Vagina (tissue), 2 donors: ENCODE data around the gene DAB1. TPM values are rescaled to one million over a fixed set of nuclear protein-coding genes. Genes with fewer than 3 reads are reported as not detected.

ENCODE experiments used
- DNase-seq, 2 donors: peaks; one replicate each; pipeline ENCODE4 v3.0.0-alpha.2; 2017; ENCODE audit errors: extremely low spot score in 2 of 2
- H3K27ac ChIP-seq: fragments of 200-600 bp; sonication (generic); one replicate; pipeline ENCODE4 v1.5.1; 2019
- H3K27me3 ChIP-seq: fragments of 200-600 bp; sonication (generic); one replicate; pipeline ENCODE4 v1.5.1; 2019
- H3K36me3 ChIP-seq, 2 donors: fragments of 200-600 bp; sonication (generic); one replicate each; pipeline ENCODE4 v1.5.1; 2017 to 2019
- H3K4me1 ChIP-seq: fragments of 200-600 bp; sonication (generic); one replicate; pipeline ENCODE4 v1.5.1; 2019
- H3K4me3 ChIP-seq, 2 donors: fragments of 200-600 bp; sonication (generic); 1 replicate in 1 of 2; 2 replicates in 1 of 2; pipeline ENCODE4 v1.5.1; 2016 to 2019
- H3K9me3 ChIP-seq: fragments of 200-600 bp; sonication (generic); one replicate; pipeline ENCODE4 v1.5.1; 2019
- CTCF ChIP-seq, 3 experiments: fragments of 450-650 bp in 2 of 3; fragments of 200-600 bp in 1 of 3; sonication (generic) in 1 of 3; IDR thresholded peaks; one replicate each; pipeline ENCODE4 v1.5.1; 2017 to 2019; ENCODE audit warnings: antibody characterized with exemption in 3 of 3, mild to moderate bottlenecking in 2 of 3, moderate library complexity in 2 of 3
- POLR2A ChIP-seq, 2 donors: fragments of 450-650 bp; IDR thresholded peaks; one replicate each; pipeline ENCODE4 v1.6.1; 2017; ENCODE audit warnings: antibody characterized with exemption in 2 of 2, mild to moderate bottlenecking in 2 of 2, moderate library complexity in 2 of 2
- POLR2AphosphoS5 ChIP-seq, 2 donors: sonication (generic); formaldehyde crosslinking; IDR thresholded peaks; one replicate each; pipeline ENCODE4 v1.9.0; 2017; ENCODE audit warnings: antibody characterized with exemption in 2 of 2, mild to moderate bottlenecking in 2 of 2, low read depth in 1 of 2; ENCODE audit not compliant: insufficient read depth in 1 of 2
- intact Hi-C: fragments of 100-400 bp; cut with DNase I; formaldehyde crosslinking; loops from one replicate; pipeline ENCODE4 v1.15.1; 2023
- total RNA-seq: library from RNA; depleted of rRNA; stranded (reverse); fragments of >200 nt; gene quantifications from one replicate; pipeline ENCODE4 v1.2.3, GENCODE V29; 2016

The DAB1 gene
- total RNA-seq, 1 donor from 2014 or later = 0.25 TPM

DNA sequence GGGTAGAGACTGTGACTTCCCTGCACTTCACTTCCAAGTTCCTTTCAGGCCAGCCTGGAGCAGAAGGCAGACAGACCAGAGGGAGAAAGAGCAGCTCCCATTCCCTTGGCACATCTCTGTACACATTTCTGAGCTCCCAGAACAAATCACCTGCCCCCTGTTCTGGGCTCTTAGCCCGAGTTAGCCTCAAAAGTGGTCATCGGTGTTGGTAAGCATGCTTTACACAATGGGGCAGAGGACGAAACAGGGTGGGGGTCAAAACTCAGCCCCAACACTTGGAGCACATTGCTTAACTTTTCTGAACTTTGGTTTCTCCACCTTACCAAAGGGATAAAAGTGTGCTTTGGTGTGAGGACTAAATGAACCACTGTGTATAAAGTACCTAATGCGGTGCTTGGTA lies 98.7 kb downstream of the DAB1 start:
- Histone ChIP-seq H3K27ac (no peak overlapping the region), H3K9me3 (no peaks in the 10 kb centered on the region)

DNA sequence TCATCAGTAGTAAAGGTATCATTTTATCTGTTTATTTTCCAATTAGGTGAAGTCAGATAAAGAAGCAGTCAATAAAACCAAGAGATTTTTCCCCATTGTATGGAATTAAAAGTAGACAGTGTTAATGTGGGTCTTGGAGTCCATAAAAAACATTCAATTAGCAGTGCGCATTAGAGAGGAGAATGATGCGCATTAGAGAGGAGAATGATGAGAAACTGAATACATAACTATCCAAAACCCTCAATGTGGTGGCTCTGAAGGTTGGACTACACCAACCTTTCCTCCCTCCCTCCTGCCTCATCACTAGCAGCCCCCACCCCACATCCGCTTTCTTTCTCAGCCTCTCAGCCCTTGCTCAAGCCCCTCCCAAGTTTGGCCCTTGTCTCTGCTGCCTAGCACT lies 99.5 kb downstream of the DAB1 start:
- no peaks in the 10 kb centered on the region for H3K9me3 ChIP-seq
- no peak for DNase-seq
- H3K4me3 ChIP-seq = no peak overlapping the region
- H3K36me3 ChIP-seq = no peaks in the 10 kb centered on the region
- no peak overlapping the region for H3K27ac ChIP-seq
- intact Hi-C loops = loop anchor here (10.0 kb wide), 1 partner anchor 280 kb away; no protein-coding TSS in a partner anchor
- no peaks in the 10 kb centered on the region for H3K27me3 ChIP-seq
- no peaks in the 10 kb centered on the region for H3K4me1 ChIP-seq
- TF ChIP-seq POLR2A (IDR thresholded peaks at IDR 0.05) (no peak), POLR2AphosphoS5 (IDR thresholded peaks at IDR 0.05; ENCODE audit: insufficient read depth in 1 of 2, low read depth in 1 of 2) (no peak), CTCF (IDR thresholded peaks at IDR 0.05) (no peak)

More for the DNA sequence above, 98.7 kb downstream of the DAB1 start:
- intact Hi-C loops = loop anchor here (10.0 kb wide), 1 partner anchor 280 kb away; no protein-coding TSS in a partner anchor
- Histone ChIP-seq H3K36me3 (no peaks in the 10 kb centered on the region), H3K27me3 (no peaks in the 10 kb centered on the region), H3K4me1 (no peaks in the 10 kb centered on the region), H3K4me3 (no peak overlapping the region)
- TF ChIP-seq CTCF (IDR thresholded peaks at IDR 0.05) (no peak), POLR2A (IDR thresholded peaks at IDR 0.05) (no peak), POLR2AphosphoS5 (IDR thresholded peaks at IDR 0.05; ENCODE audit: insufficient read depth in 1 of 2, low read depth in 1 of 2) (no peak)
- DNase-seq = no peak

GRCh38 chr1:57321776-57322175 lies 102.1 kb downstream of the DAB1 start:
- Histone ChIP-seq H3K27ac (no peak overlapping the region), H3K27me3 (no peaks in the 10 kb centered on the region), H3K4me1 (no peaks in the 10 kb centered on the region), H3K36me3 (no peaks in the 10 kb centered on the region), H3K9me3 (no peaks in the 10 kb centered on the region), H3K4me3 (no peak overlapping the region)
- no peak for DNase-seq
- TF ChIP-seq POLR2A (IDR thresholded peaks at IDR 0.05) (no peak), POLR2AphosphoS5 (IDR thresholded peaks at IDR 0.05; ENCODE audit: insufficient read depth in 1 of 2, low read depth in 1 of 2) (no peak)
- intact Hi-C loops = loop anchor here (10.0 kb wide), 1 partner anchor 283 kb away; no protein-coding TSS in a partner anchor

DNA sequence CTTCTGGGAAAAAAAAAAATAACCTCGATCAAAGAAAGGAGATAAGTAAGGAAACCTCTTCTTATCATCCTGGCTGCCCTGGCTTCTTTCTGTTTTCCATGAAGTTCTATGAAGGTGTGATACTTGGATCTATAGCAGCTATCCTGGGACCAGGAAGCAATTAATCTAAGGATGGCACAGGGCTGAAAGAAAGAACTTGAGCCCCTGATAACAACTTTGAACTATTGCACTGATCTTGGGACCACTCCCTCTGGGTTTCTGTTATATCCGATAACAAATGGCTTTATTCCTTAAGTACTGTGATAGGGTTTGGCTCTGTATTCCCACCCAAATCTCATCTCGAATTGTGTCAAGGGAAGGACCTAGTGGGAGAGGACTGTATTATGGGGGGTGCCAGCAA lies 104.1 kb downstream of the DAB1 start:
- no peak for DNase-seq
- Histone ChIP-seq H3K4me1 (no peaks in the 10 kb centered on the region), H3K4me3 (no peak overlapping the region), H3K27me3 (no peaks in the 10 kb centered on the region), H3K36me3 (no peaks in the 10 kb centered on the region), H3K9me3 (no peaks in the 10 kb centered on the region), H3K27ac (no peak overlapping the region)
- TF ChIP-seq POLR2AphosphoS5 (IDR thresholded peaks at IDR 0.05; ENCODE audit: insufficient read depth in 1 of 2, low read depth in 1 of 2) = no peak
- no peak for TF ChIP-seq CTCF (IDR thresholded peaks at IDR 0.05)
- TF ChIP-seq POLR2A (IDR thresholded peaks at IDR 0.05) = no peak
- intact Hi-C loops = loop anchor here (10.0 kb wide), 1 partner anchor 285 kb away; no protein-coding TSS in a partner anchor

- H3K4me1 ChIP-seq = no peaks in the 10 kb centered on the region
- no peak for TF ChIP-seq POLR2AphosphoS5 (IDR thresholded peaks at IDR 0.05; ENCODE audit: insufficient read depth in 1 of 2, low read depth in 1 of 2)
- TF ChIP-seq POLR2A (IDR thresholded peaks at IDR 0.05) = no peak
- no peak for TF ChIP-seq CTCF (IDR thresholded peaks at IDR 0.05)
- no peak for DNase-seq
Observed at GRCh38 chr1:57319165-57319564, 104.7 kb downstream of the DAB1 start.

More at GRCh38 chr1:57319165-57319564, 104.7 kb downstream of the DAB1 start:
- H3K9me3 ChIP-seq = no peaks in the 10 kb centered on the region
- H3K36me3 ChIP-seq = no peaks in the 10 kb centered on the region
- H3K27ac ChIP-seq = no peak overlapping the region
- H3K27me3 ChIP-seq = no peaks in the 10 kb centered on the region
- intact Hi-C loops = no loop called here
- H3K4me3 ChIP-seq = no peak overlapping the region
